GM21526 (cell line): ENCODE results near the gene AKAP12.
"Not testable (repeated sequence)": the region's sequence is repeated elsewhere in the genome, so short reads cannot be mapped to it uniquely, and the experiment has no call there.

Experiments used
- ATAC-seq: cut with Tn5 transposase; IDR thresholded peaks from one replicate; pipeline ENCODE4 v1.9.1; 2021; ENCODE audit warnings: moderate library complexity; ENCODE audit not compliant: unreplicated experiment, low FRiP score

AKAP12 gene

GRCh38 chr6:151340219-151340978, 100.6 kb downstream of the AKAP12 start:
- no peak for ATAC-seq

GRCh38 chr6:151341476-151342195, 101.9 kb downstream of the AKAP12 start:
- ATAC-seq, result no peak

GRCh38 chr6:151342750-151343149, 103.0 kb downstream of the AKAP12 start:
- not testable (repeated sequence) for ATAC-seq

- no peak for ATAC-seq
These were observed 110.0 kb downstream of the AKAP12 start for GRCh38 chr6:151349651-151350270.

GRCh38 chr6:151350442-151351145, 110.8 kb downstream of the AKAP12 start:
- ATAC-seq, result no peak

- no peak for ATAC-seq
These were observed 111.5 kb downstream of the AKAP12 start for GRCh38 chr6:151351146-151351700.

GRCh38 chr6:151351731-151352130, 112.0 kb downstream of the AKAP12 start:
- no peak for ATAC-seq

- ATAC-seq, result no peak
These were observed 112.9 kb downstream of the AKAP12 start for GRCh38 chr6:151352410-151353396.

- no peak for ATAC-seq
These were observed 114.0 kb downstream of the AKAP12 start for GRCh38 chr6:151353795-151354194.

- ATAC-seq, result not testable (repeated sequence)
These were observed 117.2 kb downstream of the AKAP12 start for GRCh38 chr6:151356983-151357382.

GRCh38 chr6:151357758-151358436, 118.1 kb downstream of the AKAP12 start:
- no peak for ATAC-seq

- no peak for ATAC-seq
These were observed 118.7 kb downstream of the AKAP12 start for GRCh38 chr6:151358475-151358874.

- ATAC-seq, result no peak
These were observed 119.7 kb downstream of the AKAP12 start for GRCh38 chr6:151359486-151359885.

GRCh38 chr6:151365233-151365632, 125.5 kb downstream of the AKAP12 start:
- no peak for ATAC-seq

GRCh38 chr6:151370509-151371078, 130.8 kb downstream of the AKAP12 start:
- no peak for ATAC-seq

- no peak for ATAC-seq
These were observed 132.4 kb downstream of the AKAP12 start for GRCh38 chr6:151372164-151372563.

- ATAC-seq, result no peak
These were observed 134.4 kb downstream of the AKAP12 start for GRCh38 chr6:151374036-151374683.

- no peak for ATAC-seq
These were observed 136.1 kb downstream of the AKAP12 start for GRCh38 chr6:151375833-151376232.
